Activated CD4-positive, alpha-beta T cell treated with anti-CD3 and anti-CD28 coated beads, Interleukin-2, amount 10 ng/mL, durations not matched to agents 24 days and 14 days (primary cell): ENCODE measurements around the gene DBNL. TPM values are rescaled to one million over a fixed set of nuclear protein-coding genes. Genes with fewer than 3 reads are reported as not detected.

Experiments used
- DNase-seq: peaks from one replicate; pipeline ENCODE4 v3.0.0; 2022
- H3K27ac Mint-ChIP-seq: one replicate; pipeline ENCODE4 v1.8.0; 2022; ENCODE audit warnings: mild to moderate bottlenecking, mixed read lengths
- H3K27me3 Mint-ChIP-seq: one replicate; pipeline ENCODE4 v1.8.0; 2022; ENCODE audit warnings: mixed read lengths
- H3K36me3 Mint-ChIP-seq: one replicate; pipeline ENCODE4 v1.8.0; 2022; ENCODE audit warnings: low read depth, mild to moderate bottlenecking, mixed read lengths
- H3K4me1 Mint-ChIP-seq: one replicate; pipeline ENCODE4 v1.8.0; 2021; ENCODE audit warnings: mixed read lengths
- H3K4me3 Mint-ChIP-seq: one replicate; pipeline ENCODE4 v1.8.0; 2022; ENCODE audit warnings: mild to moderate bottlenecking, moderate library complexity, mixed read lengths
- H3K9me3 Mint-ChIP-seq: one replicate; pipeline ENCODE4 v1.8.0; 2021; ENCODE audit warnings: mixed read lengths
- intact Hi-C: fragments of 100-400 bp; cut with micrococcal nuclease; formaldehyde crosslinking; loops from one replicate; pipeline ENCODE4 v1.15.1; 2023
- total RNA-seq: library from RNA; stranded (reverse); gene quantifications from 2 replicates; pipeline ENCODE4 v1.2.3, GENCODE V29; 2022

Gene DBNL
- total RNA-seq, 1 donor from 2014 or later: 127 TPM

DNA sequence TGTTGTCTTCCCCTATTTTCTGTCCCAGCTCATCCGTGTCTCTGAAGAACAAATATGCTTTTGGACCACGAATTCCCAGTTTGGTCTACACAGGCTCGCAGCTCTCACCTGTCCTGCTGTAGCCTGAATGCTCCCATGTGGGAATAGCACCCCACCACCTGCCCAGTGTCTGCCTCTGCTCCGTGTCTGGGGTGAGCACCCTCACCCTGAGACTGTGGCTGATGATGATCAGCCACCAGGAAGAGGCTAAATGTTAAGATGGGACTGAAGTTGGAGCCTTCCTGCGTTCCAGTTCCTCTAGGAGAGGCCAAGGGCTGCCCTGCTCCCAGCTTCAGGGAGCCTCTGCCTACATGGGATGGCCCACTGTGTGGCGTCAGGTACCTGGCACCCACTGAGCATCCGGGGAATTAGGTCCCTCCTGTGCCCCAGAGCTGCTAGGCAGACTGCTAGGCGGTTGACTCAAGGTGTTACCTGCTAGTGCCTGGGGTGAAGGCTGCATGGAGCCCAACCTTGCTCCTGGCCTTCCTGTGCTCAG lies 17.2 kb downstream of the DBNL start:
- Mint-ChIP-seq H3K4me3 (no peak overlapping the region), H3K9me3 (no peaks in the 10 kb centered on the region), H3K4me1 (no peaks in the 10 kb centered on the region), H3K36me3 (peaks cover 36% of the 10 kb centered on the region), H3K27me3 (no peaks in the 10 kb centered on the region), H3K27ac (no peak overlapping the region)
- intact Hi-C loops: no loop called here
- no peak for DNase-seq

DNA sequence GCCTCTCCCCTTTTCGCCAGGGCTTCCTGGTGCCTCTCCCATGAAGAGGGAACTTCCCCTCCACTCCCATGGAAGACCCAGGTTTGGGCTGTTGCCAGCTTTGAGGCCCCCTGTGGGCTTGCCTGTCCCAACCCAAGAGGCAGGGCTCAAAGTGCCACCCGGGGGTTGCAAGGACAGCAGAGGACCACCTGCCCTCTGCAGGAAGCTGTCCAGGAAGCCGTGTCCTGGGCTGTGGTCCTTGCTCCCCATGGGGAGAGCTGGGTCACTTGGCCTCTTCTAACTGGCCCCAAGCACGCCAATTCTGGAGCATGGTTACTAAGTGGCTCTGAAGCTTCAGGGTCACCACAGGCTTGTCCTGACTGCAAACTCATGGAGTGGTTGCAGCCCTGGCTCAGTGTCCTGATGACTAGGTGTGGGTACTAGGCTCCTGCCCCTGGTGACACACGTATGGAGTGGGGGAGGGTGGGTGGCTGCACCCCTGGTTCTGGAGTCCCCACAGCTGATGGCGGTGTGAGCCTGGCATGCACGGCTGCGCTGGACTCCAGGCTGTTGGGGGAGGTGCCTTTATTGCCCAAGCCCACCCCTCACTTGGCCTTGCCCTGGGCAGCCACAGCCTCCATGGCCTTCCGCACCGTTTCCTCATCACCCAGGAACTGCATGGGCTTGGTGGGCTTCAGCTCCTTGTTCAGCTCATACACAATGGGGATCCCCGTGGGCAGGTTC lies 17.8 kb downstream of the DBNL start:
- no peaks in the 10 kb centered on the region for H3K27me3 Mint-ChIP-seq
- H3K27ac Mint-ChIP-seq: no peak overlapping the region
- H3K36me3 Mint-ChIP-seq: peaks cover 35% of the 10 kb centered on the region
- no peaks in the 10 kb centered on the region for H3K4me1 Mint-ChIP-seq
- no peak overlapping the region for H3K4me3 Mint-ChIP-seq
- DNase-seq: no peak
- intact Hi-C loops: no loop called here
- no peaks in the 10 kb centered on the region for H3K9me3 Mint-ChIP-seq

DNA sequence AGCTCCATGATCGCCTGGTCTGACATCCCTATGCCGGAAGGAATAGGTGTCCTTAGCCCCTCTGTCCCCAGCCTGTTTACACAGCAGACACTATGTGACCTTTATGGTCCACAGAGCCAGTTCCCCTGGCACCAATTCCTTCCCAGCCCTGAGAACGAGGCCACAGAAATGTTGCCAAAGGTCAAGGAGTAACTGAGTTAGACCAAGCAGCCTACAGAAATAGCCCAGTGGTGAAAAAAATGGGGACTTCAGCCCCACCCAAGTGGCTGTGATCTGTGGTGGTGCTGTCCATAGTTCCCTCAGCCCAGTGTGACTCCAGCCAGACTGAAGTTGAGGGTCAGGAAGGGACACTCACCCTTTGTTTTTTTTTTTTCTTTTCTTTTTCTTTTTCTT lies 18.4 kb downstream of the DBNL start:
- Mint-ChIP-seq H3K27me3 (no peaks in the 10 kb centered on the region), H3K27ac (no peak overlapping the region), H3K9me3 (no peaks in the 10 kb centered on the region), H3K4me1 (no peaks in the 10 kb centered on the region), H3K4me3 (no peak overlapping the region), H3K36me3 (peaks cover 30% of the 10 kb centered on the region)
- intact Hi-C loops: no loop called here
- DNase-seq: no peak

DNA sequence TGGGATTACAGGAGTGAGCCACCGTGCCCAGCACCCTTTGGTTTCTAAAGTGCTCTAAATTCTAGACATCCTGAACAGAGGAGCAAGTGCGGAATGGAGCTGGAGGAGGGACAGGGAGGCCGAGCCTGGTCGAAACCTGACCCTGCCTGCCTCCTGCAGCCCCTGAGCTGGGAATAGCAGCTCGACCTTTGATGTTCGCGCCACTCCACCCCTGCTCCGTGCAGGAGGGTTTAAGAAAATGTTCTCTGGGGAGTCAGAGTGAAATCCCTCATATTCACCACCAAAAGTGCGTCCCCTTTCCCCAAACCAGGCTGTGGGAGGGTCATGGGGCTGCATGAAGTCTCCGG lies 19.0 kb downstream of the DBNL start:
- no peaks in the 10 kb centered on the region for H3K9me3 Mint-ChIP-seq
- DNase-seq: no peak
- H3K4me1 Mint-ChIP-seq: no peaks in the 10 kb centered on the region
- intact Hi-C loops: no loop called here
- H3K27ac Mint-ChIP-seq: no peak overlapping the region
- H3K4me3 Mint-ChIP-seq: no peak overlapping the region
- no peaks in the 10 kb centered on the region for H3K27me3 Mint-ChIP-seq
- H3K36me3 Mint-ChIP-seq: peaks cover 26% of the 10 kb centered on the region

DNA sequence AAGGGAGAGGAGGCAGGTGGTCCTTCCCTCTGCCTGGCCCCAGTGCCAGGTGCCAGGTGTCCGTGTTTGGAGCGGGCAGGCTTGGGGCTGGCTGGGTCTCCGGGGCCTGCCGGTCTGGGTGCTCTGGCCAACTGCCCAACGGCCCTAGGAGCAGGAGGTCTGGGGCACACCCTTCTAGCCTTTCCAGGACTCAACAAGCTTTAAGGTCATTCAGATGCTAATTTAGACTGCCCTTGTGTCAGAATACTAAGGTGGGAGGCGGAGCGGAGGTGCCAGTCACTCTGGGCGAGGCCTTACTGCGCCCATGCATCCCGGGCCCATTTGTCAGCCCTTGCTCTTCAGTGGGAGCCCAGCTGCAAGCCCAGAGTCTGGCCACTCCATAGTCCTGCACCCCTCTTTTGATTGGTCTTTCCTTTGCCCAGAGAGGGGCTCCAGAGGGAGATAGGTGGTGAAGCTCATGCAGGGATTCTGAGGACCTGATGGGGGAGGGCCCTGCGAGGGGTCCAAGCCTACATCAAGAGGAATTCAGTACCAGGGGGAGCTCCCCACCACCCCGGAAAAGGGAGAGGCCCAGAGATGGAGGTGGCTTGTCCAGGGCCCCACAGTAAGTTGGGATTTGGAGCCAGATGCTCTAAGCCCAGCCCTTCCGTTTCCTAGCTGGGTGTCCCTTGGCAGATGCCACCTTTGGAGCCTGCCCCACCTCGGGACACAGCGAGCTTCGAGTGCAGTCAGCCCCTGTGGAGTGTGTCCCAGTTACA lies 19.6 kb downstream of the DBNL start:
- H3K9me3 Mint-ChIP-seq: no peaks in the 10 kb centered on the region

DNA sequence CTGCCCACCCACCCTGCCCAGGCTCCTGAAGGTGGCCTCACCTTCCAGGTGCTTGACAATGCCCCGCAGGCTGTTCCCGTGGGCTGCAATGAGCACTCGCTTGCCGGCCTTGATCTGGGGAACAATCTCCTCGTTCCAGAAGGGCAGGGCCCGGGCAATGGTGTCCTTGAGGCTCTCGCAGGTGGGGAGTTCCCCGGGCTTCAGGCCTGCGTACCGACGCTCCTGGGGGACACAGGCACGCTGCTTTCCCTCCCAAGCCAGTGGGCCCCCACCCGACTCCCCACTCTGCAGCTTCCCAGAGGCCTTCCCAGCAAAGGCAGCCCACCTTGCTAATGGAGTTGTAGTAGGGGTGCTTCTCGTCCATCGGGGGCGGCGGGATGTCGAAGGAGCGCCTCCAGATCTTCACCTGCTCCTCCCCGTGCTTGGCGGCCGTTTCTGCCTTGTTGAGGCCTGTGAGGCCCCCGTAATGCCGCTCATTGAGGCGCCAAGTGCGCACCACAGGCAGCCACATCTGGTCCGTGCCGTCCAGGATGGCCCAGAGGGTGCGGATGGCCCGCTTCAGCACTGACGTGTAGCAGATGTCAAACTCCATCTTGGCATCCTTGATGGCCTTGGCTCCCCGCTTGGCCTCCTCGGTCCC lies 20.4 kb downstream of the DBNL start:
- Mint-ChIP-seq H3K9me3 (no peaks in the 10 kb centered on the region), H3K27ac (peak overlapping the region; percentile 37), H3K4me3 (no peak overlapping the region), H3K36me3 (peaks cover 17% of the 10 kb centered on the region), H3K4me1 (no peaks in the 10 kb centered on the region), H3K27me3 (no peaks in the 10 kb centered on the region)
- no peak for DNase-seq
- intact Hi-C loops: no loop called here

More for the DNA sequence above, 19.6 kb downstream of the DBNL start:
- Mint-ChIP-seq H3K4me3 (no peak overlapping the region), H3K27ac (no peak overlapping the region), H3K27me3 (no peaks in the 10 kb centered on the region), H3K4me1 (no peaks in the 10 kb centered on the region), H3K36me3 (peaks cover 21% of the 10 kb centered on the region)
- no peak for DNase-seq
- intact Hi-C loops: no loop called here

DNA sequence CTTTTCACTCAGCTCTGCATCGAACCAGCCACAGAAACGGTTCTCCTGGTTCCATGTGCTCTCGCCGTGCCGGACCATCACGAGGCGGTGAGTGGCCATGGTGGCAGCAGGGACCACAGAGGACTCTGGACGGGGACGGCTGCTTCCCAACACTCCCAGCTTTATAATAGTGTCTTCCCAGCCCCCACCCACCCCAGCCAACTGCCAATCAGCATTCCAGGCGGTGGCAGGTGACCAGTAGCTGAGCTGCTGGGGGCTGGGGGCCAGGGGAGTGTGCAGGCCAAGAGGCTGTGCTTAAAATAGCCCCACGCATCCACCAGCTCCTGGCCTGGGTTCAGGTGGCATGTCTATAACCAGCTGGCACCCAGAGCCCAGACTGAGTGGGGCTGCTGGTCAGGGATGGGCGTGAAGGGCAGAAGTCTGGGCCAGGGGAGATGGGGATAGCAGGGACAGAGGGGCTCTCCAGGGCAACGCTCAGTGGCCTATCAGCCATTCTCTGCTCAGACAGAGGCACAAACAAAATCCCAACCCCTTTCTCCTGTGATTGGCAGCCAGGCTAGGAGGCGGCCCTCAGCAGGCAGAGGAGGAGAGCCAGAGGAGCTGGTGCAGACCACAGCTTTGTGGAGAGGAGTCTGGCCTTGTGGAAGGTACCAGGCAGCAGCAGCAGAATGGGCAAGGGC lies 21.1 kb downstream of the DBNL start, which contains the start of gene PGAM2:
TSS of gene PGAM2 (minus strand) at position 137 of the 680 bp plus-strand sequence. CDS start at position 99, 38 bp downstream.
- Mint-ChIP-seq H3K27ac (peak within 1 kb of the TSS; percentile 37), H3K4me1 (no peaks in the 10 kb centered on the region), H3K36me3 (peaks cover 13% of the 10 kb centered on the region), H3K4me3 (no peak within 1 kb of the TSS), H3K27me3 (no peaks in the 10 kb centered on the region), H3K9me3 (no peaks in the 10 kb centered on the region)
- intact Hi-C loops: no loop called here
- DNase-seq: no peak

DNA sequence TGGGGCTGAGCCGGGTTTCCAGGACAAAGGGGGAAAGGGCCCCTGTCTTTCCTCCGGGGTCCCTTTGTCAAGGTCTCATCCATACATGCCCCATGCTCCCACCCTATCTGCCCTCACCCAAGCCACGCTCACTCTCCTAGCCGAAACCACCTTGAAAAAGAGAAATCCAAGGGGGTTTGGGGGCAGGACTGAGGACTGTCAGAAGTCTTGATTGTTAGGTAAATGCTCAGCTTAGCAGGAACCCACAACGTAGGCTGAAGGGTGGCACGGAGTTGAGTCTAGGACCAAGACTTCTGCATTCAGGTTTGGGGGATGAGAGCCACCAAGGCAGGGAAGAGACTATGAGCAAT lies 21.6 kb downstream of the DBNL start:
- DNase-seq: no peak
- Mint-ChIP-seq H3K36me3 (peaks cover 11% of the 10 kb centered on the region), H3K4me3 (no peak overlapping the region), H3K27me3 (no peaks in the 10 kb centered on the region), H3K4me1 (no peaks in the 10 kb centered on the region), H3K27ac (no peak overlapping the region), H3K9me3 (no peaks in the 10 kb centered on the region)
- intact Hi-C loops: no loop called here

DNA sequence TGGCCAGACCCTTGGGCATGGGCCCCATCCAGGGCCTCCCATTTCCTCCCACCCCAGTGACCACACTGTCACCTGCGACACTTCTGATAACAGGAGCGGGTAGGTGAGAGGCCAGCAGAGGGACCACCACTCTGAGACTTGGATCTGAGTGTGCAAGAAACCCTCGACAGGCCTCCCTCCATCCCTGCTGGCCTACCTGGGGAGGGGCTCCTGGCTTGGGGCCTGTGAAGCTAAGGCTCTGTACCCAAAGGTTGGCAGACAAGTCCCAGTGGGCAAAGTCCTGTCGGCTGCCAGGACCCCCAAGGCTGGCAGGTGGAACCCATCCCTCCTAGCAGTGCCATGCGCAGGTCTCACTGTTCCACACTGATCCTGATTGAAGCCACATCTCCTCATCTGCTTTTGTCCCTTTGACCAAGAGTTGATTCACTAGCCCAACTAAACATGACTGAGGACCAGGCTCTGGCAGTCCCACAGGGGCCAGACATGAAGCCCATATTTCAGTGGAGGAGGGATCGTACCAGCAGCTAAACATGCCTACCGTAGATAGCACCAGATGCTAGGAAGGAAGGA lies 22.1 kb downstream of the DBNL start:
- Mint-ChIP-seq H3K36me3 (peaks cover 10% of the 10 kb centered on the region), H3K4me1 (no peaks in the 10 kb centered on the region), H3K27ac (peak overlapping the region; percentile 61), H3K9me3 (no peaks in the 10 kb centered on the region), H3K4me3 (no peak overlapping the region), H3K27me3 (no peaks in the 10 kb centered on the region)
- DNase-seq: no peak
- intact Hi-C loops: no loop called here

DNA sequence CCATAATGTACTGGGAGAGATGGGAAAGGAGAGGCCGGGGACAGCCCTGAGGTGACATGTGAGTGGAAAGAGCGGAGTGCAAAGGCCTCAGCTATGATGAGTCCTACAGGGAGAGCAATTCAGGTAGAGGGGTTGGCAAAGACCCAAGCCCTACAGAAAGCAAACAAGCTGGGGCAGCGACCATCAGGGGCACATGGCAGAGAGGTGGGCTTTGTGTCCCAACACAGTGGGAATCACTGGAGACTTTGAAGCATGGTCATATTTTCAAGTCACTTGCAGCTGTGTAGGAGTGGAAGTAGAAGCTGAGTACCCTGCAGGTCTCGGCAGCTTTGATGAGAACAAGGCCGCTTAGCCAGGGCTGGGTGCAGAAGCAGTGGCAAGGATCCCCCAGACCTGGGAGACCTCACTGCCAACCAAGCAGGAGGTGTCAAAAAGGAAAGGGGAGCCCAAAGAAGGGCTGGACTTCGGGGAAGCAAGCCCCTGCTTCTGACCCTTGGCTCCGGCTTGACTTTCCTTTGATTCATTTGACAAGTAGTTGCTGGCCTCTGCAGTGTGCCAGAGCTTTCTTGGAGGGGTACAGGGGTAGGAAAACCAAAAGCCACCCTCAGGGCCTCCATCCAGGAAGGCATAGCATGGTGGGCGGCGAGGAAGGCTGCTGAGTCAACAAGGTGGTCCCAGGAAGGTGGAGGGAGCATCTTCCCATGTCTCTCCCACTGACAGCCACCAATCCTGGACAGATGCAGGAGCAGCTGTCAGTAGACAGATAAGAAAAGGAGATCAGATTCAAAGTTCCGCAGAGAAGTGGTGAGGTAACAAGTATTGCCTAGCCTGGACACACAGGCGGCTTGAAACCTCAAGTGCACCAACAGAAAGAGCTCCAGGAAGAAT lies 22.8 kb downstream of the DBNL start:
- intact Hi-C loops: no loop called here
- Mint-ChIP-seq H3K27ac (peak overlapping the region; percentile 61), H3K4me3 (no peak overlapping the region), H3K4me1 (no peaks in the 10 kb centered on the region), H3K27me3 (no peaks in the 10 kb centered on the region), H3K9me3 (no peaks in the 10 kb centered on the region), H3K36me3 (peaks cover 11% of the 10 kb centered on the region)
- DNase-seq: no peak

DNA sequence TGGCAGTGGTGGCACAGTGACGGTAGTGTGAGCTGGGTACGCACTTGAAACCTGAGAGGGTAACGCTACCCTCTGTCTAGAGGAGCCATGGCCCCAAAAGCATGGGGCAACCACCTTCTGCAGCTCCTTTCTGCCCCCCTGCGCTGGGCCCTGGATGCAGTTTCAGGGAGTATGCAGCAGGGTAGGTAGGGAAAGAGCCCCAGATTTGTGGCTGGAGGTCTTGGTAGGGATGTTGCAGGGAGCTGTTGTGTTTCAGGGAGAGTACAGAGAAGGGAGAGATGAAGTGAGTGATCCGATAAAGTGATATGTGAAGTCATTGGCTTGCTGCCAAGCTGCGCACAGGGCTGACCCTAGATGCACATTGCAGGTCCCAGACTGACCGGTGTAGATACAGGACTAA lies 23.6 kb downstream of the DBNL start:
- DNase-seq: no peak
- Mint-ChIP-seq H3K4me3 (no peak overlapping the region), H3K27me3 (no peaks in the 10 kb centered on the region), H3K4me1 (no peaks in the 10 kb centered on the region), H3K9me3 (no peaks in the 10 kb centered on the region), H3K27ac (peak overlapping the region; percentile 3), H3K36me3 (peaks cover 16% of the 10 kb centered on the region)
- intact Hi-C loops: no loop called here

DNA sequence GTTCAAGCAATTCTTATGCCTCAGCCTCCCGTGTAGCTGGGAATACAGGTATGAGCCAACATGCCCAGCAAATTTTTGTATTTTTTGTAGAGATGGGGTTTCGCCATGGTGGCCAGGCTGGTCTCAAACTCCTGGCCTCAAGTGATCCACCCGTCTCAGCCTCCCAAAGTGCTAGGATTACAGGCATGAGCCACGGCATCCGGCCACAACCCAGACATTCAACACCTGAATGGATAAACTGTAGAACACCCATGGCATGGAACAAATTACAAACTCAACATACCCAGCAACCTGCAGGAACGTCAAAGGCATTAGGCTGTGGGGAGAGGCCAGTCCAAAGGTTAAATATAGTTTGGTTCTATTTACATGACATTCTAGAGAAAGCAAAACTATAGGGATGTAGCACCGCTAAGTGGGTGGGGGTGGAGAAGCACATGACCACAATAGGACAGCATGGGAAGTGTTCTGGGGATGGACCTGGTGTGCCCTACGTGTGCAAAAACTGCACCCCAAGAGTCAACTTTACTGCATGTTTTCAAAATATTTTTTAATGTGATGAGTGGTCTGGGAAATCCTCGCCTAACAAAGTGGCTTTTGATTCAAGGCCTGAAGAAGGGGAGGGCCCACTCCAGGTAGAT lies 27.3 kb downstream of the DBNL start:
- Mint-ChIP-seq H3K9me3 (no peaks in the 10 kb centered on the region), H3K36me3 (peaks cover 30% of the 10 kb centered on the region), H3K4me1 (no peaks in the 10 kb centered on the region), H3K27me3 (no peaks in the 10 kb centered on the region), H3K4me3 (no peak overlapping the region), H3K27ac (no peak overlapping the region)
- intact Hi-C loops: no loop called here
- DNase-seq: no peak
